ENCODE results near the gene RPL15.

RPL15 gene

DNA sequence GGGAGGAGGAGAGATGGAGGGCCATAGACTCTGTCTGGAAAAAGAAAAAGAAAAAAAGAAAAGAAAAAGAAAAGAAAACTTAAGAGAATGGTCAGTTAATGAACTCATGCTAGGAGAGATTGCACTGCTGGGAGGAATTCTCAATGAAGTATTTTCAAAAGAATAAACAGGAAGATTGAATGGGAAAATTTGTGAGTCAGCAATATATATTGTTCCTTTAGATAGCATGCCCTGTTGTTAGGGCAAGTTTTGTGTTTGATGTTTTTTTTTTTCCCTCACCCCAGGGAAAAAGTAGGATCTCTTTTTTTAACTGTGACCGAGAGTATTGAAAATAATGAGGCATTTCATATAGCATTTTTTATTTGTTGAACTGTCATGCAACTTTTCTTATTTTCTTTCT is 20.4 kb downstream of the RPL15 start:
- no peak for TF ChIP-seq ZFX (IDR thresholded peaks at IDR 0.05; ENCODE audit: borderline replicate concordance)
- TF ChIP-seq, protein P1, sequence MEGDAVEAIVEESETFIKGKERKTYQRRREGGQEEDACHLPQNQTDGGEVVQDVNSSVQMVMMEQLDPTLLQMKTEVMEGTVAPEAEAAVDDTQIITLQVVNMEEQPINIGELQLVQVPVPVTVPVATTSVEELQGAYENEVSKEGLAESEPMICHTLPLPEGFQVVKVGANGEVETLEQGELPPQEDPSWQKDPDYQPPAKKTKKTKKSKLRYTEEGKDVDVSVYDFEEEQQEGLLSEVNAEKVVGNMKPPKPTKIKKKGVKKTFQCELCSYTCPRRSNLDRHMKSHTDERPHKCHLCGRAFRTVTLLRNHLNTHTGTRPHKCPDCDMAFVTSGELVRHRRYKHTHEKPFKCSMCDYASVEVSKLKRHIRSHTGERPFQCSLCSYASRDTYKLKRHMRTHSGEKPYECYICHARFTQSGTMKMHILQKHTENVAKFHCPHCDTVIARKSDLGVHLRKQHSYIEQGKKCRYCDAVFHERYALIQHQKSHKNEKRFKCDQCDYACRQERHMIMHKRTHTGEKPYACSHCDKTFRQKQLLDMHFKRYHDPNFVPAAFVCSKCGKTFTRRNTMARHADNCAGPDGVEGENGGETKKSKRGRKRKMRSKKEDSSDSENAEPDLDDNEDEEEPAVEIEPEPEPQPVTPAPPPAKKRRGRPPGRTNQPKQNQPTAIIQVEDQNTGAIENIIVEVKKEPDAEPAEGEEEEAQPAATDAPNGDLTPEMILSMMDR (IDR thresholded peaks at IDR 0.05): no peak
- H3K27ac ChIP-seq: no peak overlapping the region

DNA sequence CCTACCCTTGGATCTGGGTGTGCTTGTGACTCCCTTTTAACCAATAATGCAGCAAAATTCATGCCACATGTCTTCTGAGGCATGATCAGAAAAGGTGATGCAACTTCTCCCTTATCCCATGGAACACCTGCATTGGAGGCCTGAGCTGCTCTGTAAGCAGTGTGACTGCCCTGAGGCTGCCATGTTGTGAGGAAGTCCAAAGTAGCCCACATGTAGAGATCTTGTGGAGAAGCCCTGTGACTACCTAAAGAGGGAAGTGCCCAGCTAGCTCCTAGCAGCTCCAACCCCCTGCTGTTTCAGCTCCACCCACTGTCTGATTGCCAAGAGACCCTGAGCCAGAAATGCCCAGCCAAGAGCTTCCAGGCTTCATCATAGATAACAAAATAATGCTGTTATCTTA is 21.8 kb downstream of the RPL15 start:
- no peak overlapping the region for H3K27ac ChIP-seq
- no peak for TF ChIP-seq ZFX (IDR thresholded peaks at IDR 0.05; ENCODE audit: borderline replicate concordance)
- TF ChIP-seq, protein P1 (IDR thresholded peaks at IDR 0.05): no peak

DNA sequence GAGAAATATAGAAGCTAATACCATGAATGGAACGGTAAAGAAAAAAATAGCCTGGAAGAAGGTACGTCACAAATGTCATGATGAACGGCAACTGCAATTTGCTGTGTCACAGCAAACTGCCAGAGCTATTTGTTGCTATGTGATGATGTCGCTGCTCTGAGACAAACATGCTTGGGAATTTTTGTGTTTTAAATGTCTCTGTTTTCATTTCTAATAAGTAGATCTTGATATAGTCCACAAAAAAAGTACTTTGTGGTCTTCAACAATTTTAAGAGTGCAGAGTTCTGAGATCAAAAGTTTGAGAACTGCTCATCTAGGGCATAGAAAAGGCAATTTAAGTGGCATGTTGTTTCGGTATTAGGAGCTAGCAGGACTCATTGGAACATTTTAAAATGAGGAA is 23.8 kb downstream of the RPL15 start:
- TF ChIP-seq, protein P1 (IDR thresholded peaks at IDR 0.05): no peak
- TF ChIP-seq ZFX (IDR thresholded peaks at IDR 0.05; ENCODE audit: borderline replicate concordance): no peak
- no peak overlapping the region for H3K27ac ChIP-seq

DNA sequence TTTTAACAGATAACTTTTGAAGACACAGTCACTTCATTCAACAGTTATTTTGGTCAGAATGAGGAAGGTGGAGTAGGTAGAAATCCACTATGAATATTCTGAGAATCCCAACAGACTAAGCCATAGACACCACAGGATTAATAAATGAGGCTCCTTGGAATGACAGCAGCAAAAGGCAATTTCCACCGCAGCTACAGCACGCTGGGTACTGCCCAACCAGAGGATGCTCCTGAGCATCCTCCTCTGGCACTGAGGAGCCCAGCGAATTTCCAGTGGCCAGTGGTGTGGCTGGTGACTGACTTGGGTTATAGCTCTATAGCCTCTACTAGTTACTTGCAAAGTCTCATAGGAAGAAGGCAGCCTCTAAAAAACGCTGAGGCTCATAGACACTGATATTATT is 24.5 kb downstream of the RPL15 start:
- TF ChIP-seq ZFX (IDR thresholded peaks at IDR 0.05; ENCODE audit: borderline replicate concordance): no peak
- TF ChIP-seq, protein P1 (IDR thresholded peaks at IDR 0.05): no peak

DNA sequence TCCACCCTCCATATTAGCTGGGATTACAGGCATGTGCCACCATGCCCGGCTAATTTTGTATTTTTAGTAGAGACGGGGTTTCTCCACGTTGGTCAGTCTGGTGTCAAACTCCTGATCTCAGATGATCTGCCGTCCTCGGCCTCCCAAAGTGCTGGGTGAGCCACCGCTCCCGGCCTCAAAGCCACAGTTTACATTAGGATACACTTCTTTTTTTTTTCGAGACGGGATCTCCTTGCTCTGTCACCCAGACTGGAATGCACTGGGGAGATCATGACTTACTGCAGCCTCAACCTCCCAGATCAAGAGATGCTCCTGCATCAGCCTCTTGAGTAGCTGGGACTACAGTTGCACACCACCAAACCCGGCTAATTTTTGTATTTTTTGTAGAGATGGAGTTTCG is 25.6 kb downstream of the RPL15 start:
- no peak for TF ChIP-seq ZFX (IDR thresholded peaks at IDR 0.05; ENCODE audit: borderline replicate concordance)
- TF ChIP-seq, protein P1 (IDR thresholded peaks at IDR 0.05): no peak
- H3K27ac ChIP-seq: no peak overlapping the region

More for the DNA sequence above, 24.5 kb downstream of the RPL15 start:
- no peak overlapping the region for H3K27ac ChIP-seq

DNA sequence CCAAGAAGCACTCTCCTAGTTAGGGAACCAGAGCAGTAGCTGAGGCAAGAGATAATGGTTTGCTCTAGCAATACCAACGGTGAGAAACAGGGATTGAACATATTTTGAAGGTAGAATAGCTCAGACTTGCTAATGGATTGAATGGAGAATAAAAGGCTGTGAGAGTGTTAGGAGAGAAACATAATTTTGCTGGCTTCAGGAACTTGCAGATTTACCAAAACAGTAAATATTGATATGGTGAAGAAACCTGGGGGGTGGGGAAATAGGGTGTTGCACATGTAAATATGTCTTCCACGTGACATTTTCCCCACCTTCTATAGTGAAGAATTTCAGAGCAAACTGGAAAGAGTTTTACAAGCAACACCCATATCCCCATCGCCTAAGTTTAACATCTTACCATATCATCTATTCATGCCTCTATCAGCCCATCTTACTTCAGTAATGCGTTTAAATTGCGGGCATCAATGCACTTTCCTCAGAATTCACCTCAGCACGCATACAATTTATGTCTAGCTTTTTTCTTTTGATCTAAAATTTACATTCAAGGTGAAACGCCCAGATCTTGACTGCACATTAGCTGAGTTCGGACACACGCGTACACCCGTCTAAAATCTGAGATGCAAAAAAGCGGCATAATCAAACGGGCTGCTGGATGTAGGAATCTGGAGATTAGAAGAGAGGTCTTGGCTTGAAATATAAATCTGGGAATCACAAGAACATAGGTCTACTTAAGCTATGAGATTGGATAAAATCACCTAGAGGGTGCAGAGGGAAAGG is 27.3 kb downstream of the RPL15 start:
- peak overlapping the region; percentile 90 for H3K27ac ChIP-seq
- no peak for TF ChIP-seq ZFX (IDR thresholded peaks at IDR 0.05; ENCODE audit: borderline replicate concordance)
- TF ChIP-seq, protein P1 (IDR thresholded peaks at IDR 0.05): no peak

DNA sequence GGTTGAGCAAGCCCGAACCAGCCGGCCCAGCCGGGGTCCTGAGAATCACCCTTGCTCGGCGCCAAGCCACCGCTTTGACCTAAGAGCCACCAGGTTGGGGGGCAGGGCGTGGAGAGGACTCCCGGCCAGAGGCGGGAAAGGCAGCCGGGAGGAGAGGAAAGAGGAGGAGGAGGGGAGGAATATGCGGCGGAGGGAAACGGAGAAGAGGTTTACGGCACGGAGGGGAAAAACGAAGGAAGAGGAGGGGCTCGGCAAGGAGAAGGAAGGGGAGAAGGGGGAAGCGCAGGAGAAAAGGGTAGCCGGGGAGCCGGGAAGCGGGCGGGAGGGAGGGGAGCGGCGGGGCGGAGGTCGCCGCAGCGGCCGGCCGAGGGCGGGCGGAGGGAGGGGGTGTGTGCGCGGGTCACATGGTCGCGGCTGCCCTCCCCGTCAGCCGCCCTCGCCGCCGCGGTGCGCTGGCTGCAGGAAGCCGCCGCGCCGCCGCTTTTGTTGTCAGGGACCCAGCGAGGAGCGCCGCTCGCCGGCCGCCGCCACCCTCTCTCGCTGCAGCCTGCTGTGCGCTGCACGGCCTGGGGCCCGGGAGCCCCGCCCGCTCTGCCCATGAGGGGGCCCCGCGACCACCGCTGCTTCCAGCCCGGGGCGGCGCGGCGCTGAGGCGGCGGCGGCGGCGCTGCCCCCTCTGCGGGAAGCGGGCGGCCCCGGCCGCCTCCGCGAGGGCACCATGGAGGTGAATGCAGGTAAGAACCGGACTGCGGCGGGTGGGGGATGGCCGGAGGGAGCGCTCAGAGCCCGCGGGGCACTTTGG is 28.1 kb downstream of the RPL15 start, which contains the start of gene NR1D2:
Gene NR1D2 (plus strand): TSS at position 426 of the 802 bp plus-strand sequence. CDS start 293 bp downstream, at position 719.
- peak within 1 kb of the TSS; percentile 90 for H3K27ac ChIP-seq

More for the DNA sequence above, 28.1 kb downstream of the RPL15 start, which contains the start of gene NR1D2:
- no peak for TF ChIP-seq ZFX (IDR thresholded peaks at IDR 0.05; ENCODE audit: borderline replicate concordance)
- TF ChIP-seq, protein P1 (IDR thresholded peaks at IDR 0.05): peak; percentile 25
